ENCODE results near the gene GINS1.

DNA sequence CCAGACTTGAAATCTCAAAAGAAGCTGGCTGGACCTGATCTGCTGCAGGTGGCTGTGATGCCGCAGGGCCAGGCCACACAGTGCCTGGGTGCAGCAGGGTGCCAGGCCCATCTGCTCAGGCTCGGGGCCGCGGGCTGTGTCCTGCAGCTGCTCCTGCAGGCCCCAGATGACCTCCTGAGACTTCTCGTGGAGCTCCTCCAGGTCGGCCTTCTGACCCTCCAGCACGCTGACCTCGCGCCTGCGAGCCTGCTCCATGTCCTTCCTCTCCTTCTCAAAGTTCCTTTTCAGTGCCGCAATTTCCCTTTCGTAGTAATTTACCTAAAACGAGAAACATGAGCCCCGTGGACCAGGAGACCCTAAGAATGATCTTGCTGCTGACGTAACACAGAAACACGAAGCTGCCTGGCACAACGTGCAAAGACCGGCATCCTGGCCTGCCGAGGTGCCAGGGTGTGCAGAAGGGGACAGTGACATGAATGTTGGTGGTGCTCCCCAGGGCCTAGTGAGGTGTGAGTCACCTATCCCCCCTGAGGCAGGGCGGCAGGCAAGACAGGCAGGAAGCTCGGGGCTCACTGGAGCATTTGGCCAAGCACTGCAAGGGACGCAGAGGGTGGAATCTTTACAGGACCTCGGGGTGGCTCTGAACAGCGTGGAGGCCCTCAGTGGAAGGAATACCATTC, 71.6 kb downstream of the GINS1 start:
- TF ChIP-seq POLR2AphosphoS5 (IDR thresholded peaks at IDR 0.05; ENCODE audit: low read depth, low read length) (no peak), YY1 (IDR thresholded peaks at IDR 0.05; ENCODE audit: extremely low read depth, insufficient replicate concordance, low read depth, low read length) (no peak), JUND (IDR thresholded peaks at IDR 0.05) (no peak), POLR2A (IDR thresholded peaks at IDR 0.05; ENCODE audit: borderline replicate concordance, extremely low read depth, insufficient read depth, insufficient read length) (no peak), CBX3 (IDR thresholded peaks at IDR 0.05; ENCODE audit: low read depth) (no peak), EZH2 (IDR thresholded peaks at IDR 0.05) (no peak), SP1 (IDR thresholded peaks at IDR 0.05; ENCODE audit: low read depth) (no peak), SRF (IDR thresholded peaks at IDR 0.05; ENCODE audit: low read depth) (no peak), ZFX (IDR thresholded peaks at IDR 0.05) (no peak)
- TF ChIP-seq, protein P1, sequence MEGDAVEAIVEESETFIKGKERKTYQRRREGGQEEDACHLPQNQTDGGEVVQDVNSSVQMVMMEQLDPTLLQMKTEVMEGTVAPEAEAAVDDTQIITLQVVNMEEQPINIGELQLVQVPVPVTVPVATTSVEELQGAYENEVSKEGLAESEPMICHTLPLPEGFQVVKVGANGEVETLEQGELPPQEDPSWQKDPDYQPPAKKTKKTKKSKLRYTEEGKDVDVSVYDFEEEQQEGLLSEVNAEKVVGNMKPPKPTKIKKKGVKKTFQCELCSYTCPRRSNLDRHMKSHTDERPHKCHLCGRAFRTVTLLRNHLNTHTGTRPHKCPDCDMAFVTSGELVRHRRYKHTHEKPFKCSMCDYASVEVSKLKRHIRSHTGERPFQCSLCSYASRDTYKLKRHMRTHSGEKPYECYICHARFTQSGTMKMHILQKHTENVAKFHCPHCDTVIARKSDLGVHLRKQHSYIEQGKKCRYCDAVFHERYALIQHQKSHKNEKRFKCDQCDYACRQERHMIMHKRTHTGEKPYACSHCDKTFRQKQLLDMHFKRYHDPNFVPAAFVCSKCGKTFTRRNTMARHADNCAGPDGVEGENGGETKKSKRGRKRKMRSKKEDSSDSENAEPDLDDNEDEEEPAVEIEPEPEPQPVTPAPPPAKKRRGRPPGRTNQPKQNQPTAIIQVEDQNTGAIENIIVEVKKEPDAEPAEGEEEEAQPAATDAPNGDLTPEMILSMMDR (IDR thresholded peaks at IDR 0.05 in 2 of 3, conservative IDR thresholded peaks at IDR 0.05 in 1 of 3; ENCODE audit: borderline replicate concordance in 1 of 3, insufficient read depth in 1 of 3, low read depth in 2 of 3, low read length in 2 of 3), result no peak

Data from HCT116 (cell line).